Breast epithelium (tissue), 3 donors: ENCODE results near the gene SLC35F3.

Experiments
- CTCF ChIP-seq, 3 donors: fragments of 450-650 bp; IDR thresholded peaks; one replicate each; pipeline ENCODE4 v1.5.1; 2016 to 2017; ENCODE audit warnings: antibody characterized with exemption in 3 of 3, mild to moderate bottlenecking in 3 of 3, moderate library complexity in 3 of 3
- POLR2A ChIP-seq: fragments of 450-650 bp; IDR thresholded peaks from one replicate; pipeline ENCODE4 v1.6.1; 2016; ENCODE audit warnings: antibody characterized with exemption, mild to moderate bottlenecking, moderate library complexity
- POLR2AphosphoS5 ChIP-seq, 3 donors: sonication (generic); formaldehyde crosslinking; IDR thresholded peaks; one replicate each; pipeline ENCODE4 v1.6.1; 2017; ENCODE audit warnings: antibody characterized with exemption in 3 of 3

DNA sequence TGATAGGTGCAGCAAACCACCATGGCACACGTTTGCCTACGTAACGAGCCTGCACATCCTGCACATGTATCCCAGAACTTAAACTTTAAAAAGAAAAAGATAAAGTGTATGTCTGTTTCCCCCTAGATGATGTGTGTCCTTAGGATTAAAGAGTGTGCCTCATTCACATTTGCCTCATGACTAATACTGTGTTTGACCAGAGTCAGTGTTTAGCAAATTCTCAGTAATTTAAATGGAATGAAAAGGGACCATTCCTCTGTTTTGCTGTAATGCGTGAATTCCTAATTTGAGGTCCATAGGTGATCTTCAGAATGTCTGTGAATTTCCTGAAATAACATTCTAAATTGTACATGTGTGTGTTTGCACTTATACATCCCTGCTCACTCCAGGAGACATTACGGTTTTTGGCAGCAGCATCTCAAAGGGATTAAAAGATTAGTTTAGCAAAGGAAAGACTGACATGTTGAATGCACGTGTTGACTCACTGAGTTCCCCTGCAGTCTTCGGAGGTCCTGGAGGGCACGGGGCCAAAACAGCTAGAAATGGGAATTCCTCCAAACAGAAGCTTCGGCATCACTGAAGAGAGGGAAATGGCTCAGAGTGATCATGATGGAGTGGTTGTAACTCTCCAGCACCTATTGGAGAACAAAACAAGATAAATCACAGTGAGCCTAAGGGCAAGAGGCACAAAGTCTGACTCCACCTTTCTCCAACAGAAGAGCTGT is 19.1 kb upstream of the SLC35F3 start:
- TF ChIP-seq CTCF (IDR thresholded peaks at IDR 0.05): no peak
- no peak for TF ChIP-seq POLR2A
- no peak for TF ChIP-seq POLR2AphosphoS5 (IDR thresholded peaks at IDR 0.05)
